Kidney tubule cell (primary cell): ENCODE data around the gene RASAL2.

Source experiments
- DNase-seq: peaks from one replicate; pipeline ENCODE4 v3.0.0-alpha.2; 2018; ENCODE audit warnings: low spot score

The RASAL2 gene

DNA sequence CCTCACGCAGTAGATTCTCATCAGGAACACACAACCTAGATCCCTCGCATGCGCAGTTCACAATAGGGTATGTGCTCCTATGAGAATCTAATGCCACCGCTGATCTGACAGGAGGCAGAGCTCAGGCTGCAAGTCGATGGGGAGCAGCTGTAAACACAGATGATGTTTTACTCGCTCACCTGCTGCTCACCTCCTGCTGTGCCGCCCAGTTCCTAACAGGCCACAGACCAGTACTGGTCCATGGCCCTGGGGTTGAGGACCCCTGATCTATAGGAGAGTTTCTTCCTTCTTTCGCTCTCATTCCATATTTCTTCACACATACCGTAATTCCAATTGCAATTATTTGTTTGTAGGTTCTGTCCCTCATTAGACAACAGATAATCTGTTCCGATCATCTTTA, 299.5 kb downstream of the RASAL2 start:
- no peak for DNase-seq

DNA sequence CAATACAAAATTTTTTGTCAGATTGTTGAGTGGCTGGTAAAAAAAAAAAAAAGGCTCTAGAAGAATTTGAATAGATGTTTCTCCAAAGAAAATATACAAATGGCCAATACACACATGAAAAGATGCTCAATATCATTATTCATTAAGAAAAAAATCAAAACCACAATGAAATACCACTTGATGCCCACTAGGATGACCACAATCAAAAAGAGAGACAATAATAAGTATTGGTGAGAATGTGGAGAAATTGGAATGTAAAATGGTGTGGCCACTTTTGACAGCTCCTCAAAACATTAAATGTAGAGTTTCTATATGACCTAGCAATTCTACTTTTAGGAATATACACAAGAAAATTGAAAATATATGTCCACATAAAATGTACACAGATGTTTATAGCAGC, 302.9 kb downstream of the RASAL2 start:
- no peak for DNase-seq

DNA sequence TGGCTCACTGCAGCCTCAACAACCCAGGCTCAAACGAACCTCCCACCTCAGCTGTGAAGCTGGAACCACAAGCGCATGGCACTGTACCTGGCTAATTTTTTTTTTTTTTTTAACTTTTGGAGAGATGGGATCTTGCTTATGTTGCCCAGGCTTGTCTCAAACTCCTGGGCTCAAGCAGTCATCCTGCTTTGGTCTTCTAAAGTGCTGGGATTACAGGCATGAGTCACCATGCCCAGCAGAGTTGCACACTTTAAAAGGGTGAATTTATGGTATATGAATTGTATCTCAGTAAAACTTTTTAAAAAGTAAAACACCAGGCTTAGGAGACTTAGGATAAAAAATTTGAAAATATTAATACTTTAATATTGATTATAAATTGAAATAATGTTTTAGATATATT, 303.8 kb downstream of the RASAL2 start:
- peak; percentile 16 for DNase-seq

DNA sequence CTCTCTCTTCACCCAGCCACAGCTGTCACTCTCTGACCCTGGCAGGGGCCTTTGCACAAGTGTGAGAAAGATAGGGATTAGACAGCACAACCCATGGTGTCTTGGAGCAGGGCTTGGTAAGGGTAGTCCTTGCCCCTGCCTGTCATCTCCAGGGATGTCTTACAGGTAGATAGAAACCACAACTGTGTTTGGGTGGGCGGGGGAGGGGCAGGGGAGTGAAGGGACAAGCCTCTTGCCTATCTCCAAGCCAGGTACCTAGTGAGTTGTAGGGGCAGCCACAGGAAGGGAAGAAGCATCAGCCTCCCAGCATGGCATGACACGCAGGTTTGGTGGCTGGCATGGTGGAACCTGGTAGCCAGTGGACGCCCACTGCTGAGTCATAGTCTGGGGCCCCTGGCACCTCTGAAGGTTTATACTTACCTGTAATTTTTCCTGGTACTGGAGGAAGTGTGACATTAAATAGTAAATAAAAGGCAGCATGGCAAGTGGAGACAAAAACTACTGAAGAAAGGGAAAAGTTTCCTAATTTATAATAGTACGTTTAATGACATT, 305.3 kb downstream of the RASAL2 start:
- peak; percentile 71 for DNase-seq

DNA sequence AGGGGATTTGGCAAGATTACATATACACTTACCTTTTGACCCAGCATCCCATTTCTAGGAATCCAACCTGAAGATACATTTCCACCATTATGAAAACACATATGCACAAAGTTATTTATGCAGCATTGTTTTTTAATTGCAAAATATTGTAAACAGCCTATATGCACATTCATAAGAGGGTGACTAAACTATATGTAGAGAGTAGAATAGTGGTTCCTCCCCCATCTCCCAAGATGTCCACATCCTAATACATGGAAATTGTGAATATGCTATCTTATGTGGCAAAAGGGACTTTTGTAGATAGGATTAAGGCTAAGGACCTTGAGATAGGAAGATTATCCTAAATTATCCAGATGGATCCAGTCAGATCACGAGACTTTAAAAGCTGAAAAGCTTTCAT, 311.2 kb downstream of the RASAL2 start:
- DNase-seq = no peak

DNA sequence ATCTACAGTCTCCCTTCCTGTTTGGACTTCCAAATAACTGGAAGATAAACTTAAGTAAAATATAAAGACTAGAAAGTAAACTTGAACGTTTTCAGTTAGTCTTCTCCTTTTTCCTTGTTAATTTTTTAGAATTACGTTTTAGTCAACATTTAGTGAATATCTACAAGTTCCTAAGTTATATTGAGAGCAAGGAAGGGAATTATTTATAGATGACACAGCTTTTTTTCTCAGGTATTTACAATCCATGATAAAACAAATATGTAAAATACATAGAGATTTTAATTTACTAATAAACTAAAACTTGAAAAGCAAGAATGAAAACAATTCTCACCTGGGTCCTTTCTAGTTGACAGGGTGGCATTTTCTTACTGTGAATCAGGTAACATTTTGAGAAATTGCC, 313.3 kb downstream of the RASAL2 start:
- DNase-seq = no peak

DNA sequence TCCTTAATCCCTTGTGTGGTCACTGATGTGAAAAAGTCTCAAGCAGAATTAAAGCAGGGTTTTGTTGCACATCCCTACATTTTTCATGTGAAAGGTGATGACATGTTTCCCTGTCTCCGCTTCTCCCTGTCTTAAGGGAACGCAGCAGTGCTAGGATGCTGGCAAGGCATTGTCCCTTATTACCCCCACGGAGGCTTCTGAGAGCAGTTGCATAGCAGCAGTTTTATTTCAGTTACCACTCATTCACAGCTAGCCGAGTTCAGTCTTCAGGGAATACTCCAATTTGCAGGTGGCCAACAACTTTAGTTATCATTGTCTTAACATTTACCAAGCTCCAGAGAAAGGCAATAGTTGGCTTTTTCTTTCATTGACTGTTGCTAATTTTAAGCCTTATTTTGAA, 313.8 kb downstream of the RASAL2 start:
- DNase-seq = no peak

DNA sequence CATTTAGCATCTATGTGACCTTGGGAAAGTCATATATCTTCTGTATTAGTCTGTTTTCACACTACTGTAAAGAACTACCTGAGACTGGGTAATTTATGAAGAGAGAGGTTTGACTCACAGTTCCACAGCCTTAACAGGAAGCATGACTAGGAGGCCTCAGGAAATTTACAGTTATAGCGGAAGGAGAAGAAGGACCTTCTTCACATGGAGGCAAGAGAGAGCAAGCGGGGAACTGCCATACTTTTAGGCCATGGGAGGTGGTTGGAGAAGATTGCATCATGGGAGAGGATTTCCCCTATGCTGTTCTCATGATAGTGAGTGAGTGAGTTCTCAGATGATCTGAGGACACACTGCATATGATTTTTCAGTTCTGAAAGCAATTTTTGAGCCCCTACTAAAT, 315.0 kb downstream of the RASAL2 start:
- peak; percentile 35 for DNase-seq

DNA sequence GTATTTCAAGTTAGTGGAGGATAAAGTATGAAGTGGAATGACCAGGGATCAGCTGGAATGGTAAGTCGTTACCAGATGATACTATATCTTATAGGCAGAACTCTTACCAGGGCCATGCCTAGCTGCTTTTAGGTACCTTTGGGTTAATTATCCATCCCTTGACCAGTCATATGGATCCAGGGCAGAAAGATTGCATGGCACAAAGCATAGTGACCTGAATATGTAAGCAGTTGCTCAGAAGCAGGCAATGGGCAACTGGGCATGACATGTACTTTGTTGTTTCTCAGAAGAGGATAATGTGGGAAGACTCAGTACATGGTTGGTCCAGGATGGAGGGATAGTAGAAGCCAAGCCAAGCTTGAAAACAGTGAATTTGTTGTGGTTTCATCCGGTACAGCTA, 315.6 kb downstream of the RASAL2 start:
- peak; percentile 60 for DNase-seq

DNA sequence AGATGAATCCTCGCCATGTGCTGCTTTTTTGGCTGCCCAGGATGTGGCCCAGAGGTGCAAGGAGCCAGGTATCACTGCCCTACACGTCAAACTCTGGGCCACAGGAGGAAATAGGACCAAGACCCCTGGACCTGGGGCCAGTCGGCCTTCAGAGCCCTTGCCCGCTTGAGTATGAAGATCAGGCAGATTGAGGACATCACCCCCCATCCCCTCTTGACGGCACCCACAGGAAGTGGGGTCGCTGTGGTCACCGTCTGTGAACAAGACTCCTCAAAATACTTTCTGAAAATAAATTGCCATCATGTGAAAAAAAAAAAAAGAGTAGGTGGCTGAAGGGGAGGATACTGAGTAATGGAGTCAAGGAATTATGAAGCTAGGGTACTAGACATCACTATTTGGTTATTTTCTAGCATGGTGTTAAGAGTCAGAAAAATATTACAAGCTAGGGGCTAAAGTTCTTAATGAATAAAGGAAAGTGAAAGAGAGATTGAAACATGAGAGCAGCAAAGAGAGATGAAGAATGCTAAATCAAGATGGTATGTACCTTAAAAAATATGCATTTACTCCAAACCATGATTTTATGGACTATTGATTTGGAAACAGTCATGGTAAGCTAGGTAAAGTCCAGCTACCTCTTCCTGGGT, 318.0 kb downstream of the RASAL2 start:
- no peak for DNase-seq

DNA sequence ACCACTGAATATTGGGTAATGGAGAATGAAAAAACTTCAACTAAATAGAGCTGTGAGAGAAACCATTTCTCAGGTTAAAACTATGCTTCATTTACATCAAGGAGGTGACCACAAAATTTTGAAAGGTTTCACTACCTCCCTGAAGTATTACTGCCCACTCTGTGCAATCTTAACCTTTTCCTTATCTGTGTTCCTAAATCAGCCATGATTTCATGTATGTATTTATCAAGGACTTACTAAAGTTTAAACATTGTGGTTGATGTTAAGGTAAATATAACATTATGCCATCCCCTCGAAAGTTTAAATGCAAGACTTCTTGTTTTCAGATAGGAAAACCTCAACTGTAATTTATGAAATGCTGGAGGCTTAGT, 318.5 kb downstream of the RASAL2 start:
- no peak for DNase-seq

DNA sequence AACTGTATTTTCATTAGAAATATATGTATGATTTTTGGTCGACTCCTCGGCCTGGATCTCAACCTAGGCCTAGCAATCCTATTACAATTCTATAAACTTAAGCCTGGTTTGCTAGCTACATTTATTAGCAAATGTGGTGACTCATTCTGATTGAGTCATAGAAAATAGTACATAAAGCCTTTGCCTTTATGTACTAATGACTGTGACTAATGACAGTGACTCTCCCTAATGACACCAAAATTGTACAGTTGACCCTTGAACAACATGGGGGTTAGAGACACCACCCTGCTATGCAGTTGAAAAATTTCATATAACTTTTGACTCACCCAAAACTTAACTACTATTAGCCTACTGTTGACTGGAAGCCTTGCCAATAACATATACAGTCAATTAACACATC, 324.0 kb downstream of the RASAL2 start:
- DNase-seq = peak; percentile 86

DNA sequence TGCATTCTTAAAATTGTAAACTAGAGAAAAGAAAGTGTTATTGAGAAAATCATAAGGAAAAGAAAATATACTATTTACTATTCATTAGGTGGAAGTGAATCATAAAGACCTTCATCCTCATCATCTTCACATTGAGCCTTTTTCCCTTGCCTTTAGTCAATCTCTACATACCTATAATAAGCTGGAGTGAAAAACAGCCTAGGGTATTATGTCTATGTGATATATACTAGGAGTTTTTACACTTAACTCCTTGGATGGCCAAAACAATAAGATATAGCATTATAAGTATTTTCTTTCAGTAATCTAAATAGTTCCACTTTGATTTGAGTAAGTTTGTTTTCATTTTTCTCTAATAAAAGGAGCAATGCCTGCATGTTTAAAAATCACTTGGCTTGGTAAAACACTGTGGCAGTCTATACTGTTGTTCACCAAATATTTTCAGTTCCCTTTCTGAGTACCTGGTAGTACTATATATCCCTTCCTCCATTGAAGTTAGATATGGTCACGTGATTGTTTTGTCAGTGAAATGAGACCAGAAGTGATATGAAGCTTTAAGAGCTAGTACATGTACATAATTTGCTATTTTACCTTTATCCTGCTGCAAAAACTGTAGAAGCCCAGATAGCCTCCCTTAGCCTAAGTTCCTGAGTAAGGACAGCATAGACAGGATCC, 324.5 kb downstream of the RASAL2 start:
- DNase-seq = no peak

DNA sequence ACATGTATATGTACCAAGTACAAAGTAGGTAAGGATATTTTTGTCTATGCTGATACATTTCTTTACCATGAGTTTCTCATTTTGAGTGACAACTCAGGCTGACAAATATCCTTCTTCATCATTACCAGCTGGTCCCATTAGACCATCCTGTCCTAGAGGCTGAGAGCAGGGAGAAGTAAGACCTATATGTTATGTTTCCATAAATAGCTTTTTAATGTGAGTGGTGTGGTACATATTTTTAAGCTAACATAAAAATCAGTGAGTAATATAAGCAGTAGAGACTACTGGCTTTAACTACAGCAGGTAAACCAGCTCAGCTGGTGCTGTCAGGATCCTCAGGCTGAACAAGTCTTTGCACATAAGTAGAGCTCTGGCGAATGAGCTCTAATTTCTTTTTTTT, 340.5 kb downstream of the RASAL2 start:
- DNase-seq = no peak

DNA sequence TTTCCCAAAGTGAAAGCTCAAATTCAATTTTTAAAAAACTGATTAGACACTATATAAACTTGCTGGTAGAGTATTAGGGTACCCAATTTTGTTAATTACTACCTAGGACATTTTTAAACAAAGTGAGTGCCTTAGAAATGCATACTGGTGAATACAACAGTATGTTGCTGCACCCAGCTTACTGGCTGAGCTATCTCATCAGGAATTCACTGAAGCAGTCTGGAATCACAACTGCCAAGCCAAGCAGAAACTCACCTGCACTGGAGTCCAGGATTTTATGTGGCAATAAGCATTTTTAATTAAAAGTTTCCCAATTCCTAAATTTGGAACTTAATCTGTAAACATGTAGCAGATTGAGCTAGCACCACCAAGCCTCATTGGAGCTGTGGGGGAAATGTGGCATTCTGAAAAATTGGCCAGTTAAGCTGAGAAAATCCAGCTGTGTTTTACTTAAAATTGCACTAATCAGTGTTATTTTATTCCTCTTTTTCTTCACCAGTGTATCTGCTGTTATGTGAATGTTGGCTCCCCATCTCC, 341.1 kb downstream of the RASAL2 start:
- peak; percentile 31 for DNase-seq

DNA sequence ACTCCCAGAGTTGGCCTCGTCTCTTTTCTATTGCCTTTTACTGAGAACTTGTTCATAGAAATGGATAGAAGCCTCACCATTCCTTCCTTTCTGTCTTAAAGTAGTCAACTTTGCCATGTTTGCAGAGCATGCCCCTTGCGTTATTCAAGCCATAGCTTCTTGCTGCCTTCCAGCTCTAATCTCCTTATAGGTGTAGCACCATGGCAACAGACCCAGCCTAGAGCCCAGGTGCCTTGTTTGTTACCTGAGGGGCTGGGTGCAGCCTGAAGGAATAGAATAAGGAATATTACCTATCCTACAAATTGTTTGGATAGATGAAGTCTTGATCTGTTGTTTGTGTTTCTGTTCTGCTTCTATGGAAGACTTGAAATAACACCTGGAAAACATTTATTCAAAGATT, 343.0 kb downstream of the RASAL2 start:
- DNase-seq = no peak

DNA sequence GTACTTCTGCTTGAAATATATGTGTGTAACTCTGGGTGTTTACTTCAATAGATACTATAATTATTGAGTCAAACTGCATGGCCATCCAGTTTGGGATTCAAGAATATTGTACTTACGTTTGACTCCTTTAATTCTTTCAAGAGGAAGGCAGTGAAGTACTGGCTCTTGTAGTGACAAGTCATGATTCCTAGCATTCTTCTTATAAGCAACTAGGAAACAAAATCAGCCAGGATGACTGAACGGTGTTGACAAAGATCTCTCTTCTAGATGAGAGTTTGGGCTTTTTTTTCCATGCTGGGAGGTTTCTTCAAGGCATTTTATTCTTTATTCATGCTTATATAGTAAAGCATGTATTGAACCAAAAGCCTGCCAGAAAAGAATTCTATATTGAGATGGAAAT, 344.5 kb downstream of the RASAL2 start:
- no peak for DNase-seq

DNA sequence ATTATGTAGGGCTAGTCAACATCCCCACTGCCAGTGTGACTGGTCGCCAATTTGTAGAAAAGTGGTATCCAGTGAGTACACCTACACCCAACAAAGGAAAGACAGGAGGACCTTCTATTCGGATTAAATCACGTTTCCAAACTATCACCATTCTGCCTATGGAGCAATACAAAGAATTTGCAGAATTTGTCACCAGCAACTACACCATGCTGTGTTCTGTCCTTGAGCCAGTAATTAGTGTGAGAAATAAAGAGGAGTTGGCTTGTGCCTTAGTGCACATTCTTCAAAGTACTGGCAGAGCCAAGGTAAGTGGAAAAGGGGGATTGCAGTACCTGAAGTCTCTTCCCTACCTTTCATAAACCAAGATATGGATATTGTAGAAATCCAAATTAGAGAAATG, 349.0 kb downstream of the RASAL2 start:
- no peak for DNase-seq

DNA sequence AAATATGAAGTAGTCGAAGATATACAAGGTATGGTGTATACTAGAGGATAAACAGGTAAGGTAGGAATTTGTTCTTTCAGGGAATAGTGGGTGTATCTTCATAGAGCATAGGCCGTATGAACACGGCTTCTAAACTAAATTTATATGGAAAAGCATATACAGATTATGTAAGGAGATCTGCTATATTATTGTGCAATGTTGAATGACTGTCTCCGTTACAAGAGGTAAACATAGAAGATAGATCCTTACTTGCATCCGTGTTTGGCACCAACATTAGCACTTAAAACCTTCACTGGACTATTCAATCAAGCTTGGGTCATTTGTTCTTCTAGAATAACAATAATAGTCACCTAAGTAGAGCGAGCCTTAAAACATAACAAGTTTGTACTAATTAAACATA, 357.0 kb downstream of the RASAL2 start:
- DNase-seq = no peak

DNA sequence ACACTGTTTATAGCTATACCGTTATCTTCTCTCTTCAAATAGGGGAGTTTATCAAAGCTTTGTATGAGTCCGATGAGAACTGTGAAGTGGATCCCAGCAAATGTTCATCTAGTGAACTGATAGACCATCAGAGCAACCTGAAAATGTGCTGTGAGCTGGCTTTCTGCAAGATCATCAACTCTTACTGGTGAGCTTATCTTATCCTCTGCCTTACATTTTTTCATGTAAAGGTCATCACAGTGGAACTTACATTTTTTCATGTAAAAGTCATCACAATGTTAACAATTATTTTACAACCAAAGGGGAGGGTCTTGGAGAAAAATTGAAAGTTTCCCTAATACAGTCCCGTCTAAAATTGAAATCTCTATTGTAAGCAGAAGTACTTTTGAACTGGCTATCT, 357.6 kb downstream of the RASAL2 start:
- DNase-seq = peak; percentile 29

DNA sequence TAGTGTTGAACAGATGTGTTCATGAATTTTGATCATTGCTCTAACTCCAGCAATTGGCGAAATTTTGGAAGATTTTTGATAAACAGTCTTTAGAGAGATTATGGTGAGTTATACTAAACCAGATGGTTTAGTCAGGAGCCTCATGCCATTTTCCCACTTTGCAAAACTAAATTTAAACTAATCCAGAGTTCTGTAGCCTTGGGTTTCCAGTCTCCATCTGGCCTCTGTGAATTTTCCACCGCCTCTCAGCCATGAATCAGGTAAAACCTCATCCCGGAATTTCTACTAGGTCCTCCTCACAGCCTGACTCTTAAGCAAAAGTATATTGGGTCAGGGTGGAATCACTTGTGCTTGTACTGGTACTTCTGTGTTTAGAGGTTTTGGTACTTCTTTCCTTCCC, 358.1 kb downstream of the RASAL2 start:
- DNase-seq = no peak

DNA sequence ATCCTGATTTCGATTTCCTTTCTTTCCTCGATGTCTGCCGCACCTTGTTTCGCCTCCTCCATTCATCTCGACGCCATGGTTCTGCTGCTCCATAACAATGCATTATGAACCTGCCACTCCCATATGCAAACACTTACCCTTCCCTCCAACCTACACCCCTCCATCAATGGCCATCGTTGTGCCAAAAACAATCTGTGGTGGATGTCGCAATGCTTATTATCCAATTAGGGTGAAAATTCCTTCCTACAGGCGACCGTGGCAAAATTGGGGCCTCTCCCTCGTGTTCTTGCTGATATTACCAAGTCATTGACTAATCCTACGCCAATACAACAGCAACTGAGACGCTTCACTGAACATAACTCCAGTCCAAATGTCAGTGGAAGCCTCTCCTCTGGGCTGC, 362.6 kb downstream of the RASAL2 start:
- no peak for DNase-seq

DNA sequence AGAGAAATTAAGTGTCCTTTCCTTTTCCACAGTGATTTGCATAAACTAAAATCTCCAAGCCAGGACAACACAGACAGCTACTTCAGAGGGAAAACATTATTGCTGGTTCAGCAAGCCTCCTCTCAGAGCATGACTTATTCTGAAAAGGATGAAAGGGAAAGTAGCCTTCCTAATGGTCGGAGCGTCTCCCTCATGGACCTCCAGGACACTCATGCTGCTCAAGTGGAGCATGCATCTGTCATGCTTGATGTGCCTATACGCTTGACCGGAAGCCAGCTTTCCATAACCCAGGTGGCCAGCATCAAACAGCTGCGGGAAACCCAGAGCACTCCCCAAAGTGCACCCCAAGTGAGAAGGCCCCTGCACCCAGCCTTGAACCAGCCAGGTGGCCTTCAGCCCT, 363.7 kb downstream of the RASAL2 start:
- DNase-seq = peak; percentile 58

DNA sequence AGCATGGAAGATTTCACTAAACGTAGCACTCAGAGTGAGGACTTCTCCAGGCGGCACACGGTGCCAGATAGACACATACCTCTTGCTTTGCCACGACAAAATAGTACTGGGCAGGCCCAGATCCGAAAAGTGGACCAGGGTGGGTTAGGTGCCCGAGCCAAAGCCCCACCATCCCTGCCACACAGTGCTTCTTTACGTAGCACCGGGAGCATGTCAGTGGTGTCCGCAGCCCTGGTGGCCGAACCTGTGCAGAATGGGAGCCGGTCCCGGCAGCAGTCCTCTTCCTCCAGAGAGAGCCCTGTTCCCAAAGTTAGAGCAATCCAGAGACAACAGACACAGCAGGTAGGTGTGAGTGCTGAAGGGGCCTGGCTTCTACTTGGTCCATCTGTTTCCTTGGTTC, 364.3 kb downstream of the RASAL2 start:
- no peak for DNase-seq
